OCI-LY1 (cell line): Measurements from ENCODE around the gene TRIO.

Experiments
- CTCF ChIP-seq: fragments of 200-600 bp; sonication (generic), shearing (Covaris generic); IDR thresholded peaks from 2 replicates; pipeline ENCODE4 v1.5.1; 2017; ENCODE audit warnings: mild to moderate bottlenecking, antibody characterized with exemption, low read length, moderate library complexity, mixed read lengths
- EZH2 ChIP-seq: fragments of 200-600 bp; sonication (generic), shearing (Covaris generic); IDR thresholded peaks from 2 replicates; pipeline ENCODE4 v1.8.0; 2017; ENCODE audit warnings: borderline replicate concordance, mixed run types, mild to moderate bottlenecking, antibody characterized with exemption, low read length, moderate library complexity, mixed read lengths

- TF ChIP-seq CTCF = no peak
- no peak for TF ChIP-seq EZH2
These were observed 310.3 kb downstream of the TRIO start for GRCh38 chr5:14453481-14453880.
